Hepatocyte (in vitro differentiated cells): ENCODE data around the gene C20orf204. TPM values are rescaled to one million over a fixed set of nuclear protein-coding genes. Genes with fewer than 3 reads are reported as not detected.
"Not testable (repeated sequence)": the region's sequence is repeated elsewhere in the genome, so short reads cannot be mapped to it uniquely, and the experiment has no call there.

Experiments used
- DNase-seq: peaks from one replicate; pipeline ENCODE4 v3.0.0-alpha.2; 2016; ENCODE audit warnings: low spot score
- H2AFZ ChIP-seq: fragments of 200-600 bp; sonication (generic); 2 replicates; pipeline ENCODE4 v1.6.0; 2016; ENCODE audit warnings: antibody characterized with exemption, mild to moderate bottlenecking
- H3K27ac ChIP-seq: fragments of 200-600 bp; sonication (generic); 2 replicates; pipeline ENCODE4 v1.5.1; 2016; ENCODE audit warnings: mild to moderate bottlenecking
- H3K27me3 ChIP-seq: fragments of 200-600 bp; sonication (generic); 2 replicates; pipeline ENCODE4 v1.6.1; 2016
- H3K36me3 ChIP-seq: fragments of 200-600 bp; sonication (generic); replicated peaks from 2 replicates; pipeline ENCODE4 v1.5.1; 2016; ENCODE audit warnings: low read depth; ENCODE audit not compliant: insufficient read depth
- H3K4me1 ChIP-seq: fragments of 200-600 bp; sonication (generic); 2 replicates; pipeline ENCODE4 v1.5.1; 2016; ENCODE audit warnings: mild to moderate bottlenecking, moderate library complexity; ENCODE audit not compliant: insufficient read depth
- H3K4me2 ChIP-seq: fragments of 200-600 bp; sonication (generic); 2 replicates; pipeline ENCODE4 v1.6.0; 2016
- H3K4me3 ChIP-seq: fragments of 200-600 bp; sonication (generic); 2 replicates; pipeline ENCODE4 v1.5.1; 2016; ENCODE audit warnings: mild to moderate bottlenecking
- H3K79me2 ChIP-seq: fragments of 200-600 bp; sonication (generic); 2 replicates; pipeline ENCODE4 v1.6.0; 2017; ENCODE audit warnings: mild to moderate bottlenecking
- H3K9me2 ChIP-seq: fragments of 200-600 bp; sonication (generic); replicated peaks from 2 replicates; pipeline ENCODE4 v1.6.0; 2017; ENCODE audit warnings: mild to moderate bottlenecking; ENCODE audit not compliant: insufficient read depth
- H3K9me3 ChIP-seq: fragments of 200-600 bp; sonication (generic); 2 replicates; pipeline ENCODE4 v1.5.1; 2016; ENCODE audit warnings: low read depth, mild to moderate bottlenecking
- H4K20me1 ChIP-seq: fragments of 200-600 bp; sonication (generic); 2 replicates; pipeline ENCODE4 v1.6.0; 2016; ENCODE audit warnings: mild to moderate bottlenecking; ENCODE audit not compliant: insufficient read depth, poor library complexity, severe bottlenecking
- microRNA-seq: library from miRNA; unstranded; fragments of <30 nt; microRNA quantifications from one replicate; pipeline ENCODE4, GENCODE V29; 2017
- polyA plus RNA-seq: library from polyadenylated mRNA; unstranded; fragments of >200 nt; fragmentation: Nextera tagmentation; extraction: Ambion mirVana; gene quantifications from 2 replicates; pipeline ENCODE4 v1.2.1, GENCODE V29; 2016
- small RNA-seq: library from RNA; depleted of rRNA; stranded (forward); fragments of <200 nt; gene quantifications from one replicate; pipeline ENCODE3, GENCODE V24; 2014
- total RNA-seq: library from RNA; depleted of rRNA; stranded (reverse); fragments of >200 nt; gene quantifications from 2 replicates; pipeline ENCODE4 v1.2.3, GENCODE V29; 2014

Gene C20orf204
- total and polyA plus RNA-seq, 2 experiments from 2014 or later, result 0.57 to 1.7 TPM

DNA sequence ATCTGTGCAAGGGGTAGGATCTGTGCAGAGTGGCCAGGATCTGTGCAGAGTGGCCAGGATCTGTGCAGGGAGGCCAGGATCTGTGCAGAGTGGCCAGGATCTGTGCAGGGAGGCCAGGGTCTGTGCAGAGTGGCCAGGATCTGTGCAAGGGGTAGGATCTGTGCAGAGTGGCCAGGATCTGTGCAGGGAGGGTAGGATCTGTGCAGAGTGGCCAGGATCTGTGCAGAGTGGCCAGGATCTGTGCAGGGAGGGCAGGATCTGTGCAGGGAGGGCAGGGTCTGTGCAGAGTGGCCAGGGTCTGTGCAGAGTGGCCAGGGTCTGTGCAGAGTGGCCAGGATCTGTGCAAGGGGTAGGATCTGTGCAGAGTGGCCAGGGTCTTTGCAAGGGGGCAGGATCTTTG lies 52.6 kb downstream of the C20orf204 start:
- H3K4me1 ChIP-seq, result peaks cover 10% of the 10 kb centered on the region
- H3K9me3 ChIP-seq, H4K20me1 ChIP-seq, H3K4me3 ChIP-seq, H3K36me3 ChIP-seq, H3K79me2 ChIP-seq, H2AFZ ChIP-seq, H3K27ac ChIP-seq, H3K9me2 ChIP-seq, DNase-seq, H3K4me2 ChIP-seq: not testable (repeated sequence)
- H3K27me3 ChIP-seq, result peaks cover 28% of the 10 kb centered on the region

Small RNA genes within 50 kb of the gene (microRNA-seq; reads per million reads assigned to microRNA genes)
- not detected for gene MIR6813

Small RNA genes within 50 kb of the gene (small RNA-seq; reads per million reads assigned to genes)
- gene AL355803.1 (not detected), gene MIR6813 (not detected)

Other genes with a start within 250 kb of the C20orf204 start
- 4.0 and 5.2 TPM in 2 replicates for gene ZBTB46, start 204.9 kb upstream of the C20orf204 start, total RNA-seq
- 2.0 and 3.2 TPM in 2 replicates for gene ZBTB46, start 204.9 kb upstream of the C20orf204 start, polyA plus RNA-seq
- not detected in 2 replicates for gene ABHD16B, start 174.7 kb upstream of the C20orf204 start, total RNA-seq
- gene ABHD16B, start 174.7 kb upstream of the C20orf204 start, polyA plus RNA-seq, result 0.68 and 0.95 TPM in 2 replicates
- gene TPD52L2, start 170.9 kb upstream of the C20orf204 start, total RNA-seq, result 83.2 and 86.2 TPM in 2 replicates
- 93.8 and 98.1 TPM in 2 replicates for gene TPD52L2, start 170.9 kb upstream of the C20orf204 start, polyA plus RNA-seq
- 34.0 and 39.6 TPM in 2 replicates for gene DNAJC5, start 141.1 kb upstream of the C20orf204 start, total RNA-seq
- 6.6 and 10.2 TPM in 2 replicates for gene DNAJC5, start 141.1 kb upstream of the C20orf204 start, polyA plus RNA-seq
- gene UCKL1, start 79.8 kb upstream of the C20orf204 start, total RNA-seq, result 18.5 and 20.0 TPM in 2 replicates
- gene UCKL1, start 79.8 kb upstream of the C20orf204 start, polyA plus RNA-seq, result 52.2 and 62.9 TPM in 2 replicates
- 11.5 and 13.5 TPM in 2 replicates for gene ZNF512B, start 66.3 kb upstream of the C20orf204 start, total RNA-seq
- 10.1 and 12.4 TPM in 2 replicates for gene ZNF512B, start 66.3 kb upstream of the C20orf204 start, polyA plus RNA-seq
- gene SAMD10, start 56.5 kb upstream of the C20orf204 start, total RNA-seq, result 1.1 and 1.6 TPM in 2 replicates
- gene SAMD10, start 56.5 kb upstream of the C20orf204 start, polyA plus RNA-seq, result 11.0 and 11.7 TPM in 2 replicates
- gene PRPF6, start 55.0 kb upstream of the C20orf204 start, total RNA-seq, result 35.6 and 41.3 TPM in 2 replicates
- gene PRPF6, start 55.0 kb upstream of the C20orf204 start, polyA plus RNA-seq, result 37.3 and 43.1 TPM in 2 replicates
- not detected in 2 replicates for gene SOX18, start 13.5 kb downstream of the C20orf204 start, total RNA-seq
- 1.9 and 2.0 TPM in 2 replicates for gene SOX18, start 13.5 kb downstream of the C20orf204 start, polyA plus RNA-seq
- gene TCEA2, start 27.0 kb downstream of the C20orf204 start, total RNA-seq, result 23.8 and 26.0 TPM in 2 replicates
- gene TCEA2, start 27.0 kb downstream of the C20orf204 start, polyA plus RNA-seq, result 74.2 and 80.0 TPM in 2 replicates
- gene RGS19, start 43.3 kb downstream of the C20orf204 start, total RNA-seq, result 8.1 and 8.8 TPM in 2 replicates
- 10.9 and 13.5 TPM in 2 replicates for gene RGS19, start 43.3 kb downstream of the C20orf204 start, polyA plus RNA-seq
- 1.1 and 1.5 TPM in 2 replicates for gene OPRL1, start 43.9 kb downstream of the C20orf204 start, total RNA-seq
- gene OPRL1, start 43.9 kb downstream of the C20orf204 start, polyA plus RNA-seq, result 0.50 and 0.90 TPM in 2 replicates
- not detected in 2 replicates for gene LKAAEAR1, start 48.2 kb downstream of the C20orf204 start, total RNA-seq
- gene LKAAEAR1, start 48.2 kb downstream of the C20orf204 start, polyA plus RNA-seq, result 0.91 and 1.2 TPM in 2 replicates
- not detected in 2 replicates for gene NPBWR2, start 71.4 kb downstream of the C20orf204 start, total RNA-seq
- gene NPBWR2, start 71.4 kb downstream of the C20orf204 start, polyA plus RNA-seq, result not detected in 2 replicates
- gene MYT1, start 128.3 kb downstream of the C20orf204 start, total RNA-seq, result 0.03 and 0.08 TPM in 2 replicates
- gene MYT1, start 128.3 kb downstream of the C20orf204 start, polyA plus RNA-seq, result 0.05 and 0.06 TPM in 2 replicates
- gene PCMTD2, start 219.6 kb downstream of the C20orf204 start, total RNA-seq, result 68.4 and 79.2 TPM in 2 replicates
- 37.7 and 38.4 TPM in 2 replicates for gene PCMTD2, start 219.6 kb downstream of the C20orf204 start, polyA plus RNA-seq